ENCODE measurements around the gene CAPN11.
"Not testable (repeated sequence)": the region's sequence is repeated elsewhere in the genome, so short reads cannot be mapped to it uniquely, and the experiment has no call there.

CAPN11 gene

GRCh38 chr6:44230034-44230675 is 71.5 kb downstream of the CAPN11 start:
- no peak for DNase-seq

GRCh38 chr6:44231426-44231825 is 72.8 kb downstream of the CAPN11 start:
- DNase-seq = not testable (repeated sequence)

GRCh38 chr6:44232676-44233566 is 74.3 kb downstream of the CAPN11 start:
- DNase-seq = no peak

- no peak for DNase-seq
Measured at GRCh38 chr6:44233567-44234100, 75.0 kb downstream of the CAPN11 start.
